Rectal smooth muscle tissue (tissue), 1 donor: Measurements from ENCODE around the gene ALOX15B.

Source experiments
- H3K27ac ChIP-seq: one replicate; pipeline ENCODE4 v1.7.0; 2013; ENCODE audit warnings: low read depth, low read length, inconsistent platforms
- H3K27me3 ChIP-seq: one replicate; pipeline ENCODE4 v1.7.0; 2013; ENCODE audit warnings: low read length; ENCODE audit not compliant: control insufficient read depth, insufficient read depth
- H3K36me3 ChIP-seq: one replicate; pipeline ENCODE4 v1.7.0; 2013; ENCODE audit warnings: low read length; ENCODE audit not compliant: control insufficient read depth, insufficient read depth
- H3K4me1 ChIP-seq: one replicate; pipeline ENCODE4 v1.7.0; 2013; ENCODE audit warnings: low read length; ENCODE audit not compliant: control insufficient read depth, insufficient read depth
- H3K4me3 ChIP-seq: one replicate; pipeline ENCODE4 v1.7.0; 2013; ENCODE audit warnings: low read length
- H3K9ac ChIP-seq: one replicate; pipeline ENCODE4 v1.7.0; 2013; ENCODE audit warnings: low read length

The ALOX15B gene

GRCh38 chr17:8063761-8064534 is 25.1 kb downstream of the ALOX15B start:
- H3K9ac ChIP-seq: no peak overlapping the region
- no peaks in the 10 kb centered on the region for H3K4me1 ChIP-seq
- no peaks in the 10 kb centered on the region for H3K27me3 ChIP-seq
- H3K36me3 ChIP-seq: no peaks in the 10 kb centered on the region
- H3K27ac ChIP-seq: no peak overlapping the region
- peak overlapping the region; percentile 17 for H3K4me3 ChIP-seq

DNA sequence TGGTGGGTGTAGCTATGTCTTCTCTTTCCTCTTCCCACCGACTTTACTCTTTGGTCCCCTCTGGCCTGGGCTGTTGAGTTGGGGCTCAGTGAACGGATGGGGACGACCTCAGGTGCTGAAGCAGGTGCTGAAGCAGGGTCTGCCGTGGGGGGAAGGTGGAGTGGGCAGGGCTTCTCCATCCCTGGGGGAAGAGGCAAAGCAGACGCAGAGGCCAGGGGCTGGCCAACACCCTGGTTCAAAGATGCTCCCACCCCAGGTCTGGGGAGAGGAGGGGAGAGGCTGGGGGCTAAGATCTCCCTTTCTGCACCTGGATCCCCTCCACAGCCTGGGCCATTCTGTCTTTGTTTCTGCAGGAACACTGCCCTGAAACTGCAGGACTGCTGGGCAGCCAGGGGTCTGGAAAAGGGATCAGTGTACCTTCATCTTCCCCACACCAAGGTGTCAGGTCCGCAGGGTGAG is 25.7 kb downstream of the ALOX15B start:
- Histone ChIP-seq H3K4me1 (no peaks in the 10 kb centered on the region), H3K27ac (no peak overlapping the region), H3K9ac (no peak overlapping the region), H3K4me3 (no peak overlapping the region), H3K27me3 (no peaks in the 10 kb centered on the region), H3K36me3 (no peaks in the 10 kb centered on the region)

- no peak overlapping the region for H3K9ac ChIP-seq
- no peaks in the 10 kb centered on the region for H3K36me3 ChIP-seq
- H3K4me1 ChIP-seq: no peaks in the 10 kb centered on the region
- H3K27ac ChIP-seq: no peak overlapping the region
- H3K4me3 ChIP-seq: no peak overlapping the region
- peaks cover 4% of the 10 kb centered on the region for H3K27me3 ChIP-seq
Measured at GRCh38 chr17:8066841-8067775, 28.2 kb downstream of the ALOX15B start.

DNA sequence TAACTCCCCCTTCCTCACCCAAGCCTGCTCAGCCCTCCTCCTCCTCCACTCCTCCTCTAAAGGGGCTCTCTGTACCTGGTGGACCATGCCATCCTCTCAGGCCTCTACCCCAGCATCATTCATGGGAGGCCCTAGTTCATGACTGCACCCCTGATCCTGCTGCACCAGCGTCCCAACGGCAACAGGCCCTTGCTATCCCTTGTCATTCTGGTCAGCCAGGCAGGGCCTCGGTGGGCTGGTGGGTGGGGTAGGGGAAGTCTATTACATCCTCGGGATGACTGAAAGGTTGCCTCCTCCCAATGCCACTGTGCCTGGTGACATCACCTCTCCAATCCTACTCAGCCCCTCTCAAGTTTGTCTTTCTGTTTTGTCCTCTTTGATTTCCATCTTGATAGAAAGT is 28.9 kb downstream of the ALOX15B start:
- no peaks in the 10 kb centered on the region for H3K36me3 ChIP-seq
- no peaks in the 10 kb centered on the region for H3K4me1 ChIP-seq
- H3K27me3 ChIP-seq: peaks cover 8% of the 10 kb centered on the region
- H3K9ac ChIP-seq: no peak overlapping the region
- no peak overlapping the region for H3K27ac ChIP-seq
- H3K4me3 ChIP-seq: no peak overlapping the region

GRCh38 chr17:8068736-8069586 is 30.1 kb downstream of the ALOX15B start:
- Histone ChIP-seq H3K36me3 (no peaks in the 10 kb centered on the region), H3K4me1 (no peaks in the 10 kb centered on the region), H3K27me3 (peaks cover 18% of the 10 kb centered on the region), H3K4me3 (no peak overlapping the region), H3K9ac (no peak overlapping the region), H3K27ac (no peak overlapping the region)

DNA sequence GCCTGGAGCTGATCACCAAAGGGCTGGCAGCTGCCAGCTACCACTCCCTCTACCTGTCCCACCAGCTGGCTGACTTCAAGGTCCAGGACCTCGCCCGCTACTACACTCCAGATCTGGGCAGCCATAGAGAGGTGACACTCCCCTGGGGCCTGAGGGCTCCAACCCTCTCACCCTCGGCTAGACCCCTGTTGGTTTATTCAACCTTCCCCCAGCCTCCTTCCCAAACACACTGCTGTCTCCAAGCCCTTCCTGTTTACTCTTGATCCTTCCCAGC is 30.7 kb downstream of the ALOX15B start:
- H3K4me3 ChIP-seq: no peak overlapping the region
- H3K9ac ChIP-seq: no peak overlapping the region
- peaks cover 23% of the 10 kb centered on the region for H3K27me3 ChIP-seq
- no peak overlapping the region for H3K27ac ChIP-seq
- no peaks in the 10 kb centered on the region for H3K4me1 ChIP-seq
- H3K36me3 ChIP-seq: no peaks in the 10 kb centered on the region

DNA sequence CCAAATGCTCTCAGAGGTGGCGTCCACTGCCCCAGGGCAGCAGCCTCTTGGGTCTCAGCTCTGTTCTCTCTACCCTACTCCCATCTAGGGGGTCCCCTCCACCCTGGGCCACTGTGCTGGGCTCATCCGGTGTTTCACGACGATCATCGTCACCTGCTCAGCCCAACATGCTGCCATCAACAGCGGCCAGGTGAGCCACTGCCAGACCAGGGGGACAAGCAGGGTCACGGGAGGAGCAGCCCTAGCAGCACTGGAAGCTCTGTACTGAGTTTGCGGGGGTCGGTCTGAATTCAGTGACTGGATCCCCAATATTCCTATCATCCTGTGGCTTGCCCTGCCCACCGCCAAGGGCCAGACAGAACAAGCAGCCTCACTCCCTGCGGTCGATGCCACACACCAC is 32.6 kb downstream of the ALOX15B start:
- Histone ChIP-seq H3K36me3 (no peaks in the 10 kb centered on the region), H3K4me1 (no peaks in the 10 kb centered on the region), H3K27ac (no peak overlapping the region), H3K27me3 (peaks cover 31% of the 10 kb centered on the region), H3K9ac (no peak overlapping the region), H3K4me3 (no peak overlapping the region)

DNA sequence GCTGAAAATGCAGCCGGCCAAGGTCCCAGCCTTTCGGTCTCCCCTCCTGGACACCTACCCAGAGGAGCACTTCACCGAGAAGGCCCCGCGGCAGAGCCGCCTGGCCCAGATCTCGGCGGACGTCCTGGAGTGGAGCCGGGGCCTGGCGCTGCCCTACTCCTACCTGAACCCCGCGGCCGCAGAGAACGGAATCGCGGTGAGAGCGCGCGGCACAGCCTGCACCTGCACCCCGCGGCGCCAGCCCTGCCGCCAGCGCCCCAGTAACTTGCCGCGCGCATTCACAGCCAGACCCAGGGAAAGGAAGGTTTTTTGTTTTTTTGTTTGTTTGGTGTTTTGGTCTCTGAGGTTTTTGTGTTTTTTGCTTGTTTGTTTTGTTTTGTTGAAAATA is 33.5 kb downstream of the ALOX15B start:
- H3K9ac ChIP-seq: no peak overlapping the region
- no peaks in the 10 kb centered on the region for H3K4me1 ChIP-seq
- H3K4me3 ChIP-seq: peak overlapping the region; percentile 19
- peaks cover 33% of the 10 kb centered on the region for H3K27me3 ChIP-seq
- H3K36me3 ChIP-seq: no peaks in the 10 kb centered on the region
- H3K27ac ChIP-seq: no peak overlapping the region

DNA sequence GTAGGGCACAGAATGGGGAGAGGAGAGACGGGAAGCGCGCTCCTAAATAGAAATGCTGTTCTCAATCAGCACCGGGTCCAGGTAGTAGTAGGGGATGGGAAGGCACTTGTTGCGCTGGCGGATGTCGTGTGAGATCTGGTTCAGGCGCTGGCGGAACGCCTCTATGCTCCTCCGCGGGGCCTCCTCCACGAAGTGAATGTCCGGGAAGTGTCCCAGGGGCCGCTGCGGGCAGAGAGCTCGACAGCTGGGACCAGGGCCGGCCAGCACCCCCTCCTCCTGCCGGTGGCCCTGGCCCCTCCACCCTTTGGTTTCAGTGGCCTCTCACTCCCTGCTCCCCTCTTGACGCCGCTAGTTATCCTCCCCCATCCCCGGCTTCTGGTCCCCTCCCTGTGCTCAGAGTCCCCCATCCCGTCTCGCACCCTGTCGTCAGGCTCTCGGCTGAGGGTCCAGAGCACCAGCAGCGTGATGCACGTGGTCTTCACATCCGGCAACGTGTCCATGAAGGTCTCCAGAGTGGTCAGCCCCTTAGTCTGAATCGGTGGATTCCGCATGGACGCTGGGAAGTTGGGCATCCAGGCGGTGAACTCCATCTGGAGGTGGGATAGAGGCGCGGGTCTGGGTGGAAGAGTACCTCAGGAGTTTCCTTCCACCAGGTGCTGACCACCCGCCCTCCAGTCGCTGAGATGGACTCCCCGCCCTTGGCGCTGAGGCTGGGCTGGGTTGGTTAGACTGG is 34.0 kb downstream of the ALOX15B start:
- Histone ChIP-seq H3K27ac (no peak overlapping the region), H3K4me3 (peak overlapping the region; percentile 19), H3K4me1 (no peaks in the 10 kb centered on the region), H3K36me3 (no peaks in the 10 kb centered on the region), H3K27me3 (peaks cover 33% of the 10 kb centered on the region), H3K9ac (no peak overlapping the region)

DNA sequence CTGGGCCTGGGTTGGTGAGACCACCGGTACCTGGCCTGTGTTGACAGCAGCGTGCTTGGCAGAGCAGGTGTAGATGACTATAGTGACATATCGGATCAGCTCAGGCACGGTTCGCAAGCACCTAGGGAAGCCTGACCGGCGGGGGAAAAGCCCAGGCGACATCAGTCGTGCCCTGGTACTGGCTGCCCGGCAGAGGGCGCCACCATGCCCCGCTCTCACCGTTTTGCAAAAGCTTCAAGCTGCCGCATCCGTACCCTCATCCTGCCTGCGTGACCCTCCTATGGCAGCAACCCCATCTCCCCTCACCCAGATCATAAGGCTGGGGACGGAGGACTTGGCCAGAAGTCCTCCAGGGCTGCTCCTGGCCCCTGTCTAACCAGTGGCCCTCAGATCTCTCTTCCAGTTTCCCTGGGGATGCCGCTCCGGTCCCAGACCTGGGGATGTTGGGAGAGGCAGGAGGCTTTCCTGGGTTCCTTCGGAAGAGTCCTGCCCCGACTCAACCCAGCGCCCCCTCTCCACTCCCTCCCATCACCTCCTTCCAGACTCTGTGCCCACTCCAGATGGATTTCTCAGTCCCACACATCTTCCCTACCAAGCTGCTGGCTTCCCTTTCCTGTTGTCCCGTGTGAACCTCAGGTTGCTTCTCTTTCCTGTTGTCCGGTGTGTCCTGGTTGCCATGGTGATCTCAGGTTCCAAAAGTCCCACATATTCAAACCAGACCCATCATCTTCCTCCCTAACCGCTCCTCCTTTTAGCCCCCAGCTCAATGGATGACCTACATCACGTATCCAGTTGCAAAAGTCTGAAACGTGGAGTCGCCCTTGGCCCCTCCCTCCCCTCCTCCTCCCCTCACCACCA is 35.0 kb downstream of the ALOX15B start:
- Histone ChIP-seq H3K9ac (no peak overlapping the region), H3K4me3 (no peak overlapping the region), H3K27me3 (peaks cover 33% of the 10 kb centered on the region), H3K27ac (no peak overlapping the region), H3K4me1 (no peaks in the 10 kb centered on the region), H3K36me3 (no peaks in the 10 kb centered on the region)

DNA sequence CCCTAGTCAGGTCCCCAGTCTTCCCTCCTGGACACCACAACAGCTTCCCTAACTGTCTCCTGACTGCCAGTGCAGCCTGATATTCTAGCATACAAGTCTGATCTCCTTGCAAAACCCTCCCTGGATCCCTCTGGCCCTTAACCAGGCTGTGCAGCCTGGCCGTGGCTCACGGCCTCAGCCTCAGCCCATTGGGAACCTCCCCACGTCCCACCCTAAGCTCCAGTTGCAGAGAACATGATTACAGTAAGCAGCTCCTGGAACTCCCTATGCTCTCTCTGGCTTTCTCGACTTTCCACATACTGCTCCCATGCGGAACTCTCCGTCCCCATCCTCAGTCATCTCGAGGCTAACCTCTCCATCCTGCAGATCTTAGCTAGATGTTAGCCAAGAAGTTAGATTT is 35.7 kb downstream of the ALOX15B start:
- H3K27me3 ChIP-seq: peaks cover 33% of the 10 kb centered on the region
- H3K4me3 ChIP-seq: no peak overlapping the region
- no peaks in the 10 kb centered on the region for H3K4me1 ChIP-seq
- H3K36me3 ChIP-seq: no peaks in the 10 kb centered on the region
- no peak overlapping the region for H3K27ac ChIP-seq
- H3K9ac ChIP-seq: no peak overlapping the region
